ENCODE data around the gene RNLS.

RNLS gene

GRCh38 chr10:88551246-88551645 is 31.9 kb downstream of the RNLS start:
- DNase-seq, result no peak

DNA sequence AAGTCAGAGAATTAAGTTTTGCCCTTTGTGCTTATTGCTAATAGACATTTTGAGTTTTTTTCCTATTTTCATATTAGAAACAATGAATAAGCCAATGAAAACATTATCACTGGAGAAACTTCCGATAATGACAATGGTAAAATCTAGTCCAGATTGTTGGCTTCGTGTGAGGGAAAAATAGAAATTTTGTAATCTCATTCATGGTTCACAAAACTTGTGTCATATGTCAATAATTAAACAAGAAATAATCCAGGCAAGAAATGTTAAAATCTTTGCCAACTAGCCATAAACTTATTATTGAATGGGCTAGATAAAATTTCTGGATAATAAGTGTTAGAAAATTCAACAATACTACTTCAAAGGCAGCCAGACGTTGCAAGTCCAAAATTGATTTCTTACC is 36.6 kb downstream of the RNLS start:
- no peak for DNase-seq

DNA sequence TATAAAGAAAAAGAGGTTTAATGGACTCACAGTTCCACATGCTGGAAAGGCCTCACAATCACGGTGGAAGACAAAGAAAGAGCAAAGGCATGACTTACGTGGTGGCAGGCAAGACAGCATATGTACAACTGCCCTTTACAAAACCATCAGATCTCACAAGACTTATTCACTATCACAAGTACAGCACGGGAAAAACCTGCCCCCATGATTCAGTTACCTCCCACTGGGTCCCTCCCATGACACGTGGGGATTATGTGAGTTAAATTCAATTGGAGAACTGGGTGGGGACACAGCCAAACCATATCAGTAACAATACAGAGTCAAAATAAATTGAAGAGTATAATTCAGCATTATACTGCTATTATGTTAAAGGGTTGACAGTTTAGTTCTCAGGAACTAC is 37.8 kb downstream of the RNLS start:
- DNase-seq, result no peak

- no peak for DNase-seq
These were observed 38.8 kb downstream of the RNLS start for GRCh38 chr10:88544140-88544870.

- no peak for DNase-seq
These were observed 40.6 kb downstream of the RNLS start for GRCh38 chr10:88542522-88542921.

DNA sequence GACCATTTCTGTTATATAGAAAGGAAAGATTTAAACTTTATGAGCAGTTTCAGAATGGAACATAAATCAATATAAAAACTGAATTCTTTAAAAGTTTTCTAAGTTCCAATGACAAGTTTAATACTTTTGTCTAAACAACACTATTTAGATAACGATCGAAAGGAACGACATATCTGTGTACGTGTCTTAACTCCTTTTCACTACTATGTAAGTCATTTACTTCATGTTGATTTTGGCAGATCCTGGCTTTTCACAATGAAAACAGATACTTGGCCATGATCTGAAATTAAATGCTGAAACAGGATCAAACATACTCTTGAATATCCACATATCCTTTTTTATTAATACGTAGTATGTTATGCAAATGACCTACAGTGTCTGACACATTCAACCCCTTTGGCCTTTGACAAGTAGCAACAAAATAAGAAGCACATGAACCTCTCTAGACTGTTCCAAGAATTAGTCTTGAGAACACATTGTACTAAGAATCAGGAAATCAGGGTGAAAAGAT is 41.9 kb downstream of the RNLS start:
- no peak for DNase-seq

- DNase-seq, result no peak
These were observed 42.8 kb downstream of the RNLS start for GRCh38 chr10:88540351-88540750.

GRCh38 chr10:88538048-88538447 is 45.1 kb downstream of the RNLS start:
- no peak for DNase-seq

- DNase-seq, result no peak
These were observed 45.8 kb downstream of the RNLS start for GRCh38 chr10:88537322-88537721.

DNA sequence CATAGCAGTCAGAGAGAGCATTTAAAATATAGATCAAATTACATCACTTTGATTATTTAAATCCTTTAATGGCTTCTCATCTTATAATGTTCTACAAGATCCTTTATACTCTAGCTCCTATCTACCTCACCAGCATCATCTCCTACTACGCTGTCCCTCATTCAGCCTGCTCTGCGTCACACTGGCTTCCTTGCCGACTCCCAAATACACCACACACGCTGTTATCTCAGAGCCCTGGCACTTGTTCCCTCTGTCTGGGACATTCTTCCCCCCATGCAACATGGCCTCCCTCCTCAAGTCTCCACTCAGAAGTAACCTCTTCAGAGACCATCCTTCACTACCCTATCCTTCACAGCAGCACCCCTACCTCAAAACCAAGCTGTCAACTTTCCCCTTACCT is 46.7 kb downstream of the RNLS start:
- DNase-seq, result no peak

DNA sequence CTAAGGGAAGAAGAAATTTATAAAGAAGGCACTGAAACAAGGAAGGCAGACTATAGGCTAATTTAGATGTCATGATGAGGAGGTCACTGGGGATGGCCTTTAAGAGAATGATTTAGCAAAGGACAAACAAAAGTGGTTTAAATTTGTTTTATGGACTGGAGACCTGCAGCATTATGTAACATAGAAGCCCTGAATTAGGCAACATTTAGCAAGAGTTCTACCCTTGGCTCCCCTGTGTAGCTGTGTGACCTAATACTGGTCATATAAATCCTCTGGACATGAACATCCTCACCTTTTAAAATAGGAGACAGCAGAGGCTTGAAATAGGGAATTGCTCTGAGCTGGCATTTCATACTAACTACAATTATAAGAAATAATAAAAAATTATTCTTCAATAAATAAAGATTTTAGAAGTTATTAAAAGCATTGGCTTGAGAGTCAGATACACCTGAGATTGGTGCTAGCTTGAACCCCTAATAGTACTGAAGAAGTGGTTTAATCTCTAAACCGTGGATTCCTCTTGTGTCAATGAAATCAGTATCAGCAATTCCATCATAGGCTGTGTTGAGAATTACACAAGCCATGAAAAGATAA is 48.9 kb downstream of the RNLS start:
- DNase-seq, result no peak

- no peak for DNase-seq
These were observed 51.6 kb downstream of the RNLS start for GRCh38 chr10:88531392-88532052.

DNA sequence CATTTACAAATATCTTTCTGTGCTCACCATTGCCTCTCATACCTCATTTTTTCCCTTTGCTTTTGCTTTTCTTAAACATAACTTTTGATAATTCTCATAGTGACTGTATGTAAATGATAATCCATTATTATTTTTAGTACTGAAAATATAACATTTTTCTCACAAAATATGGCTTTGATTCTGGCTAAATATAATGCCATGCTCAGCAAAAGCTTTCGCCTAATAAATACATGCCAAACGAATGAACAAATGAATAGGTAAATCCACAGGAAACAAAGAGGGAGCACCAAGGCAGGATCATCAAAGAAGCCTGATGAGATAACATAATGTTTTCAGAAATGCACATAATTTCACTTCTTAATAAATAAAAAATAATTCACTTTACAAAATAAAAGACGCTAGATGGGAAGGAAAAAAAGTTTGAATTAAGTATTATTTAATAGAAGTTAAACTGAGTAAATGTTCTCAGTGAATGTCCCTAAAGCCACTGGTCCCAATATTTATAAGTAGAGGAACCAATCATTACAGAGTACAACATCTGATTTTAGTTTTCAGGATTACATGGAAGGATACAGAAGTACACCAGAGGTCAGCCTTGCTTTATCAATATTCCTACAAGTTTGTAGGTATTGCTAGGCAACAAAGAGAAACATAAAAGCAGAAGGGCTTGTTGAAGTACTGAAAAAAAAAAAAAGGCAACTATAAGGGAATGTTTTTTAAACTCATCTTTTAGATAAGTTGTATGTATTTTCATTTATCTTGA is 52.3 kb downstream of the RNLS start:
- DNase-seq, result no peak

- DNase-seq, result no peak
These were observed 53.0 kb downstream of the RNLS start for GRCh38 chr10:88530093-88530492.

GRCh38 chr10:88528806-88529570 is 54.1 kb downstream of the RNLS start:
- DNase-seq, result no peak

- no peak for DNase-seq
These were observed 54.9 kb downstream of the RNLS start for GRCh38 chr10:88528201-88528600.

DNA sequence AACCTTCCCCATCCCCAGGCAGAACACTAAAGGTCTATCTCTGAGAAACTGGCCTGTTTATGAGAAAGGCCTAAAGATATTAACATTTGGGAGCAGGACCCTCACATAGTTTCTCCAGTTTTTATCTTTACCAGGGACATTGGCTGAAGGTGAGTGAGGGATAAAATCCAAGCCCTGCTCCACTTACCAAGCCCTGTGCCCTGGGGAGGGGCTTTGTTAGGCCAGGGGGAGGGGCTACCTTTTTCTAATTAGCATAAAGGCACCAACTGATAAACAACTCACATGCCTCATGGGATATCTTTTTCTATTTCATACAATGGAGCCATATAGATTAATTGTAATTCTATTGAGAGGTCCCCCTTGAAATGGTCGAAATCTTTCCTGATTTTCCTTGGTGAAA is 55.9 kb downstream of the RNLS start:
- DNase-seq, result no peak

GRCh38 chr10:88526501-88527105 is 56.5 kb downstream of the RNLS start:
- DNase-seq, result no peak

- DNase-seq, result no peak
These were observed 57.6 kb downstream of the RNLS start for GRCh38 chr10:88525371-88526069.

DNA sequence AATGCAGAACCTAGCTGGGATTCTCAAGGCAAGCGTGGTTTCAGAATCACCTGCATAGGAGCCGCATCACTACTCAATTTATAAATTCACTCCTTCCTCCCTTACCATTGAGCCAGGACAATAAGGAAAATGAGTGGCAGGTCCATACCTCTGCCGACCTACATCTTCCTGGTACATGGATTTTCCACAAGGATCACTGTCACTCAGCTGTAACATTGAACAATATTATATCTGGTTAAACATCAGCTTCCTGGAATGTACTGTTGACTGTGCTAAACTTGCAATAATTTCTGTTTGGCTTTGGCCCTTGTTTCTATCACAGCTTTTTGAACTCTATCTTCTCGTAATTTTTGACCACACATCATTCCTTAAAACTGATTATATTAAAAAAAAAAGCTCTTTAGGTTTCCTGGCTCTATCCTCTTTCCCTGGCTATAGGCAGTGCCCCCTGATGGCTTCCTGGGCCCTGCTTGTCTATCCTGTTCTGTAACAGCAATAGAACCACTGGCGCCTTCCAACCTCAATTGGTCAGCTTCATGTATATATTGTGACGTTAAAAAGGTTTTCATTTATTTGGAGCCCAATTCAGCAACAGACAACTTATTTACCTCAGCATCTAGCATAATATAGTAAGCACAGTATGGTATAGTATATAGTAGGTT is 59.2 kb downstream of the RNLS start:
- no peak for DNase-seq

DNA sequence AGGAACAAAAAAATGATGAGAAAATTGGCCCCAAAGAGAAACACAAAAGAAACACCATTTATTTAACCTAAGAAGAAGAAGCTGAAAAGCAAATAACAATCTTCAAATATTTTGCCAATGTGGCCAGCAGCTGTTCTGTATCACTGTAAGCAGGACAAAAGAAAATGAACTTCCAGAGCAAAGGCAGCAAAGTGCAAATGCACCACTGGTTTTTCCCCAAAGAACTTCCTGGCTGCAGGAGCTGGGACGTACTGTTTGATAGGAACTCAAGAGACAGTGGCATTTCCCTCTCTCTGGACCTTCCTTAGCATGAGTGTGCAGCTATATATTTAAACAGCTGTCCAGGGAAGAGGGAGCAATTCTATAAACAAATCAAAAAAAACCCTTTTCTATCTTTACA is 60.4 kb downstream of the RNLS start:
- DNase-seq, result no peak

Data from 8988T (cell line).